Glomerular visceral epithelial cell (primary cell): ENCODE data around the gene MAMSTR.

ENCODE experiments used
- DNase-seq: peaks from one replicate; pipeline ENCODE4 v3.0.0-alpha.2; 2016; ENCODE audit errors: extremely low spot score

Gene MAMSTR

GRCh38 chr19:48663667-48664066 lies 55.9 kb downstream of the MAMSTR start:
- no peak for DNase-seq
